Right atrium auricular region (tissue), 2 donors: ENCODE data around the gene KRT84. TPM values are rescaled to one million over a fixed set of nuclear protein-coding genes. Genes with fewer than 3 reads are reported as not detected.
A peak's percentile ranks its signal among the peaks of the same experiment; 100 is the strongest.

Source experiments
- DNase-seq: peaks from one replicate; pipeline ENCODE4 v3.0.0-alpha.2; 2019; ENCODE audit warnings: low spot score
- H3K27ac ChIP-seq, 2 donors: fragments of 200-600 bp; sonication (generic); 1 replicate in 1 of 2; 2 replicates in 1 of 2; pipeline ENCODE4 v1.5.1; 2016 to 2019
- H3K27me3 ChIP-seq, 2 donors: fragments of 200-600 bp; sonication (generic); one replicate each; pipeline versions ENCODE4 v1.5.1 to v1.6.0; 2017 to 2019
- H3K36me3 ChIP-seq: fragments of 200-600 bp; sonication (generic); one replicate; pipeline ENCODE4 v1.5.1; 2016
- H3K4me1 ChIP-seq, 2 donors: fragments of 200-600 bp; sonication (generic); one replicate each; pipeline versions ENCODE4 v1.5.1 to v1.6.0; 2017 to 2019
- H3K4me3 ChIP-seq, 2 donors: fragments of 200-600 bp; sonication (generic); 1 replicate in 1 of 2; 2 replicates in 1 of 2; pipeline ENCODE4 v1.5.1; 2017 to 2019; ENCODE audit warnings: mild to moderate bottlenecking in 1 of 2, moderate library complexity in 1 of 2
- H3K9me3 ChIP-seq, 2 donors: fragments of 200-600 bp; sonication (generic); one replicate each; pipeline ENCODE4 v1.5.1; 2019
- CTCF ChIP-seq, 2 donors: fragments of 200-600 bp; sonication (generic); IDR thresholded peaks; one replicate each; pipeline ENCODE4 v1.5.1; 2019; ENCODE audit warnings: antibody characterized with exemption in 2 of 2
- total RNA-seq, 2 donors: library from RNA; depleted of rRNA; stranded (reverse); fragments of >200 nt; gene quantifications; one replicate each; pipeline ENCODE4 v1.1.0, GENCODE V29; 2016

The KRT84 gene
- total RNA-seq, 2 donors from 2014 or later, result 0.28 TPM; not detected in 1

- TF ChIP-seq CTCF (IDR thresholded peaks at IDR 0.05), result no peak
- H3K36me3 ChIP-seq, result no peaks in the 10 kb centered on the region
- H3K9me3 ChIP-seq, result no peaks in the 10 kb centered on the region
- H3K4me3 ChIP-seq, result no peak overlapping the region
- H3K27ac ChIP-seq, result no peak overlapping the region
- no peak for DNase-seq
- H3K4me1 ChIP-seq, result no peaks in the 10 kb centered on the region
- H3K27me3 ChIP-seq, result no peaks in the 10 kb centered on the region
Measured at GRCh38 chr12:52387859-52388258, 2.4 kb upstream of the KRT84 start.

DNA sequence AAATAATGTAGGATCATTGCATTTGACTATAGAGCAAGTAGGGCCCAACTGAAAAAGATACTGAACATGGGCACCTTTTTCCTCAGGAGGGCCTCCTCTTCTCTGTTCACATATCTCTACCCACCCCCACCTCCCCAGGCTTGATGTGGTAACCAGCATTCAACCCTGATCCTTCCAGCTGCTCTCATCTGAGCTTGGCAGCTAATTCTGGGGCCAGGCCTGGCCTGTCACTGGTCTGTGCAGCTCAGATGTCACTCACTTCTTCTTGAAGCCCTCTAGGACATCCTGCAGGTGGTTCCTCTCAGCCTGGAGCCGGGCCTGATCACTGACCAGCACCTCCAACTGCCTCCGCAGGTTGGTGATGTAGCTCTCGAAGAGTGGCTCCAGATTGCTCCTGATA, 2.1 kb downstream of the KRT84 start:
- Histone ChIP-seq H3K27ac (no peak overlapping the region), H3K36me3 (no peaks in the 10 kb centered on the region), H3K27me3 (no peaks in the 10 kb centered on the region), H3K4me1 (no peaks in the 10 kb centered on the region), H3K9me3 (no peaks in the 10 kb centered on the region), H3K4me3 (no peak overlapping the region)
- no peak for TF ChIP-seq CTCF (IDR thresholded peaks at IDR 0.05)
- no peak for DNase-seq

- H3K9me3 ChIP-seq, result no peaks in the 10 kb centered on the region
- no peak for DNase-seq
- H3K4me1 ChIP-seq, result no peaks in the 10 kb centered on the region
- H3K27ac ChIP-seq, result no peak overlapping the region
- no peaks in the 10 kb centered on the region for H3K27me3 ChIP-seq
- H3K36me3 ChIP-seq, result no peaks in the 10 kb centered on the region
- TF ChIP-seq CTCF (IDR thresholded peaks at IDR 0.05), result no peak
- no peak overlapping the region for H3K4me3 ChIP-seq
Measured at GRCh38 chr12:52382854-52383253, 2.6 kb downstream of the KRT84 start.

GRCh38 chr12:52381206-52381605, 4.2 kb downstream of the KRT84 start:
- Histone ChIP-seq H3K4me1 (no peaks in the 10 kb centered on the region), H3K36me3 (no peaks in the 10 kb centered on the region), H3K27me3 (no peaks in the 10 kb centered on the region), H3K9me3 (no peaks in the 10 kb centered on the region), H3K27ac (no peak overlapping the region), H3K4me3 (no peak overlapping the region)
- TF ChIP-seq CTCF (IDR thresholded peaks at IDR 0.05), result no peak
- DNase-seq, result no peak

DNA sequence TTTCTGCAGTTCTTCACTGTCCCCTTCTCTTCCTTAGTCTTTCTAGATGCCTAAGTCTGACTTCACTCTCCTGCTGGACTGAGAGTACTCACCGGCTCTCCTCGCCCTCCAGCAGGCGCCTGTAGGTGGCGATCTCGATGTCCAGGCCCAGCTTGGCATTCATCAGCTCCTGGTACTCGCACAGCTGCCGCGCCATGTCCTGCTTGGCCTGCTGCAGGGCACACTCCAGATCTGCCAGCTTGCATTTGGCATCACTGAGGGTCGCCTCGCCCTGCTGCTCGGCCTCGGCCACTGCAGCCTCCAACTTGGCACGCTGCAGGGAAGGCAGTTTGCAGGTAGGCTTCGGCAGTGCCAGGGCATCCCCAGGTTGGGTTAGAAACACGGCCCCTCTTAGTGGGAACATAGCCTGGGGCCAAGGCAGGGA, 5.2 kb downstream of the KRT84 start:
- Histone ChIP-seq H3K27me3 (no peaks in the 10 kb centered on the region), H3K36me3 (no peaks in the 10 kb centered on the region), H3K4me3 (no peak overlapping the region), H3K4me1 (no peaks in the 10 kb centered on the region), H3K27ac (no peak overlapping the region), H3K9me3 (no peaks in the 10 kb centered on the region)
- TF ChIP-seq CTCF (IDR thresholded peaks at IDR 0.05), result peak; percentile 28 to 60
- no peak for DNase-seq

GRCh38 chr12:52379536-52379935, 5.9 kb downstream of the KRT84 start:
- Histone ChIP-seq H3K4me1 (no peaks in the 10 kb centered on the region), H3K4me3 (no peak overlapping the region), H3K9me3 (no peaks in the 10 kb centered on the region), H3K36me3 (no peaks in the 10 kb centered on the region), H3K27ac (no peak overlapping the region), H3K27me3 (no peaks in the 10 kb centered on the region)
- no peak for DNase-seq
- no peak for TF ChIP-seq CTCF (IDR thresholded peaks at IDR 0.05)
